A549 (cell line): Measurements from ENCODE around the gene ATP6V1B1. TPM values are rescaled to one million over a fixed set of nuclear protein-coding genes. Genes with fewer than 3 reads are reported as not detected.

ENCODE experiments used
- ATAC-seq, 2 experiments: fragments of 200-7000 bp in 1 of 2; fragments of >200 bp in 1 of 2; cut with Nextera tagmentation in 1 of 2; cut with Tn5 transposase in 1 of 2; 3 replicates each; pipeline versions ENCODE4 v1.8.0 to v1.9.1; 2018 to 2020; ENCODE audit warnings: mild to moderate bottlenecking in 1 of 2, moderate library complexity in 1 of 2
- CTCF ChIA-PET: fragments of 300-600 bp; sonication (Branson Sonifier 250); formaldehyde crosslinking; extraction: SDS; loops from one replicate; lab custom pipeline; 2021; ENCODE audit warnings: antibody characterized with exemption, inconsistent platforms; lab: Yijun Ruan, JAX
- POLR2A ChIA-PET: fragments of 350-600 bp; formaldehyde crosslinking; extraction: SDS; loops from one replicate; lab custom pipeline; 2021; ENCODE audit warnings: antibody characterized with exemption, inconsistent platforms; lab: Yijun Ruan, JAX
- DNase-seq, 2 experiments: peaks; one replicate each; pipeline versions ENCODE4 v3.0.0 to v3.0.0-alpha.2; 2011 to 2016; ENCODE audit warnings: low read depth in 1 of 2, low spot score in 1 of 2
- FAIRE-seq: peaks from 2 replicates; lab custom pipeline; 2011; peaks lifted over from hg19 to GRCh38; lab: Jason Lieb, UNC
- H3K27ac ChIP-seq, 2 experiments: fragments of >200 bp; sonication (Bioruptor Twin); formaldehyde crosslinking; 3 replicates each; pipeline ENCODE4 v1.5.1; 2016 to 2017
- H3K4me1 ChIP-seq: fragments of >200 bp; sonication (Bioruptor Twin); formaldehyde crosslinking; 3 replicates; pipeline ENCODE4 v1.6.1; 2016
- H3K4me2 ChIP-seq: fragments of >200 bp; sonication (Bioruptor Twin); formaldehyde crosslinking; 3 replicates; pipeline ENCODE4 v1.6.1; 2016
- H3K4me3 ChIP-seq: fragments of >200 bp; sonication (Bioruptor Twin); formaldehyde crosslinking; 3 replicates; pipeline ENCODE4 v1.5.1; 2016
- H3K9me3 ChIP-seq: fragments of >200 bp; sonication (Bioruptor Twin); formaldehyde crosslinking; 3 replicates; pipeline ENCODE4 v1.6.1; 2016
- ATOH8 ChIP-seq: fragments of 250-450 bp; sonication (Bioruptor Pico); IDR thresholded peaks from 2 replicates; pipeline ENCODE4 v1.5.0; 2020; ENCODE audit warnings: low read depth, mild to moderate bottlenecking, moderate library complexity
- CHD4 ChIP-seq: fragments of 200-600 bp; sonication (generic); IDR thresholded peaks from 2 replicates; pipeline ENCODE4 v1.6.1; 2016; ENCODE audit warnings: antibody characterized with exemption, mild to moderate bottlenecking, borderline replicate concordance
- E2F6 ChIP-seq: IDR thresholded peaks from 2 replicates; pipeline ENCODE4 v1.6.1; 2012; ENCODE audit warnings: low read depth, borderline replicate concordance
- EHMT2 ChIP-seq: fragments of 200-600 bp; sonication (generic); IDR thresholded peaks from 2 replicates; pipeline ENCODE4 v1.6.1; 2016; ENCODE audit warnings: antibody characterized with exemption, low read depth, mild to moderate bottlenecking, moderate library complexity
- EP300 ChIP-seq, 2 experiments: fragments of >200 bp; sonication (Bioruptor Twin); formaldehyde crosslinking; IDR thresholded peaks; 2 replicates in 1 of 2; 3 replicates in 1 of 2; pipeline ENCODE4 v1.6.1; 2016 to 2017
- ESRRA ChIP-seq: fragments of 150-350 bp; IDR thresholded peaks from 2 replicates; pipeline ENCODE4 v1.6.1; 2014; ENCODE audit warnings: mild to moderate bottlenecking, low read length, borderline replicate concordance
- GATA3 ChIP-seq: IDR thresholded peaks from 2 replicates; pipeline ENCODE4 v1.6.1; 2012; ENCODE audit warnings: borderline replicate concordance
- HEYL ChIP-seq: fragments of 250-450 bp; sonication (Bioruptor Pico); IDR thresholded peaks from 2 replicates; pipeline ENCODE4 v1.8.0; 2021; ENCODE audit warnings: mild to moderate bottlenecking, moderate library complexity
- HOXA7 ChIP-seq: fragments of 250-450 bp; sonication (Bioruptor Pico); IDR thresholded peaks from 2 replicates; pipeline ENCODE4 v1.5.0; 2020; ENCODE audit warnings: mild to moderate bottlenecking, moderate library complexity
- HOXB13 ChIP-seq: fragments of 250-450 bp; sonication (Bioruptor Pico); IDR thresholded peaks from 2 replicates; pipeline ENCODE4 v1.5.0; 2020; ENCODE audit warnings: low read depth, mild to moderate bottlenecking, moderate library complexity
- KDM5A ChIP-seq: fragments of 200-600 bp; sonication (generic); IDR thresholded peaks from 2 replicates; pipeline ENCODE4 v1.6.1; 2016; ENCODE audit warnings: antibody characterized with exemption, mild to moderate bottlenecking
- MYC ChIP-seq: IDR thresholded peaks from 2 replicates; pipeline ENCODE4 v1.6.1; 2012; ENCODE audit warnings: mild to moderate bottlenecking, inconsistent platforms, low read length, improper control_type of control experiment, borderline replicate concordance
- NPAS2 ChIP-seq: fragments of 250-450 bp; sonication (Bioruptor Pico); IDR thresholded peaks from 2 replicates; pipeline ENCODE4 v1.8.0; 2022; ENCODE audit warnings: mild to moderate bottlenecking, moderate library complexity, borderline replicate concordance
- PBX3 ChIP-seq: IDR thresholded peaks from 2 replicates; pipeline ENCODE4 v1.6.1; 2012
- RAD21 ChIP-seq, 2 experiments: fragments of >200 bp in 1 of 2; sonication (Bioruptor Twin) in 1 of 2; formaldehyde crosslinking in 1 of 2; IDR thresholded peaks in 1 of 2; conservative IDR thresholded peaks in 1 of 2; 2 replicates in 1 of 2; 3 replicates in 1 of 2; pipeline ENCODE4 v1.6.1; 2012 to 2018; ENCODE audit warnings: inconsistent platforms in 1 of 2
- RCOR1 ChIP-seq: fragments of 150-350 bp; IDR thresholded peaks from 2 replicates; pipeline ENCODE4 v1.6.1; 2014; ENCODE audit warnings: antibody characterized with exemption, low read length, low read depth
- RNF2 ChIP-seq: fragments of 200-600 bp; sonication (generic); IDR thresholded peaks from 2 replicates; pipeline ENCODE4 v1.6.1; 2016; ENCODE audit warnings: low read depth, mild to moderate bottlenecking, antibody characterized with exemption, moderate library complexity, borderline replicate concordance
- TFCP2L1 ChIP-seq: fragments of 250-450 bp; sonication (Bioruptor Pico); IDR thresholded peaks from 2 replicates; pipeline ENCODE4 v1.5.0; 2021; ENCODE audit warnings: mild to moderate bottlenecking
- TP53 ChIP-seq: fragments of 250-450 bp; sonication (Bioruptor Pico); IDR thresholded peaks from 2 replicates; pipeline ENCODE4 v1.5.0; 2021; ENCODE audit warnings: mild to moderate bottlenecking, moderate library complexity
- USF2 ChIP-seq: fragments of 450-650 bp; IDR thresholded peaks from 2 replicates; pipeline ENCODE4 v1.6.1; 2014; ENCODE audit warnings: antibody characterized with exemption
- ZC3H11A ChIP-seq: fragments of 450-650 bp; IDR thresholded peaks from 2 replicates; pipeline ENCODE4 v1.6.1; 2014; ENCODE audit warnings: antibody characterized with exemption, mild to moderate bottlenecking
- ZFP36 ChIP-seq: fragments of 450-650 bp; IDR thresholded peaks from 2 replicates; pipeline ENCODE4 v1.6.1; 2014; ENCODE audit warnings: borderline replicate concordance; ENCODE audit not compliant: partially characterized antibody
- ZNF302 ChIP-seq: fragments of 250-450 bp; sonication (Bioruptor Pico); IDR thresholded peaks from 2 replicates; pipeline ENCODE4 v1.9.0; 2021; ENCODE audit warnings: inconsistent platforms, mild to moderate bottlenecking, moderate library complexity
- WGBS: methylation state at CpG from one replicate; pipeline ENCODE4 v1.1.6; 2017; ENCODE audit errors: missing lambda C conversion rate; 5-methylcytosine and 5-hydroxymethylcytosine counted together
- polyA plus RNA-seq, 4 experiments: library from polyadenylated mRNA; depleted of rRNA in 3 of 4; stranded (reverse); fragments of >200 nt; fragmentation: RNase III in 1 of 4; extraction: RNeasy Plus Mini Kit Qiagen cat#74134 plus additional on column Dnase treatment in 1 of 4; gene quantifications; 2 replicates in 3 of 4; 3 replicates in 1 of 4; pipeline ENCODE4 v1.2.3, GENCODE V29; 2011 to 2017
- TF ChIP-seq, protein P1 (sequence below): fragments of >200 bp; sonication (Bioruptor Twin); formaldehyde crosslinking; IDR thresholded peaks from 3 replicates; pipeline ENCODE4 v1.5.1; 2016
- TF ChIP-seq, protein P2 (sequence below): fragments of 150-350 bp; IDR thresholded peaks from 2 replicates; pipeline ENCODE4 v1.6.1; 2014; ENCODE audit warnings: low read depth, mild to moderate bottlenecking, low read length
- TF ChIP-seq, protein P3 (sequence below): fragments of >200 bp; sonication (Bioruptor Twin); formaldehyde crosslinking; IDR thresholded peaks from 3 replicates; pipeline ENCODE4 v1.6.1; 2016

ATP6V1B1 gene
- polyA plus RNA-seq, 2 of the 4 experiments (the other 2 are of a cell fraction) = 1.9 to 2.5 TPM

DNA sequence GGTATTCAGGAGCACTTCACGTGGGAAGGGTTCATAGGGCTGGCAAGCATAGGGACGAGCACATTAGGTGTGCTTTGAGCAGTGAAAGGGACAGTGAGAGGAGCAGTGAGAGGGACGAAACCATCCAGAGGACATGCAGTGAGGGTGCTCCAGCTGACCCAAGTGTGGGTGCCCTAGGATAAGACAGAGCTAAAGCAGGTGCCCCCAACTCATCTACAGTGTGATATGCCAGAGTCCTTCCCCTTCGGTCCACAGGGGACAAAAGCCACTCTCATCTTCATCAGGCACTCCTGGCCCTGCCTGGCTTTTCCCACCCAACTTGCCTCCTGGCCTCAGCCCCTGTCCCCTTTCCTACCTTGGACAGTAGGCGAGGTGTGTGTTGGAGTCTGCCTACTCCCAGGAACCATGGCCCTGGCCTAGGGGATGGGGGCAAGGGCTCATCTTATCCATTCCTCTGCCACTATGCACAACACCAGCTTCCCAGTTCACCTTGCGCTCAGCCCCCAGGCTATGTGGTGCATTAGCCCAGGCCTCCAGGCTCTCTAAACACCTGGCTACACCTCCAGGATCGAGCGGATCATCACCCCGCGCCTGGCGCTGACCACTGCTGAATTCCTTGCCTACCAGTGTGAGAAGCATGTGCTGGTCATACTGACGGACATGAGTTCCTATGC lies 26.6 kb downstream of the ATP6V1B1 start:
- WGBS = 73% methylated on average over 12 of the region's 12 CpGs
- no peaks in the 10 kb centered on the region for H3K4me1 ChIP-seq
- no peaks in the 10 kb centered on the region for H3K9me3 ChIP-seq
- FAIRE-seq (no peak), DNase-seq (no peak)
- ChIA-PET CTCF (interaction anchor here (1.2 to 11.4 kb wide), 12 partner anchors 10 to 659 kb away, joined by 3 to 171 read pairs (median 28); partner anchors contain the start of gene ANKRD53), POLR2A (no interaction called here)
- H3K4me2 ChIP-seq = no peak overlapping the region
- TF ChIP-seq GATA3 (no peak), RNF2 (no peak), TFCP2L1 (no peak), TP53 (no peak), ZNF302 (CRISPR knock-in tag) (no peak), ZC3H11A (no peak), ATOH8 (no peak), ZFP36 (no peak), RAD21 (conservative IDR thresholded peaks at IDR 0.05 in 1 of 2, IDR thresholded peaks at IDR 0.05 in 1 of 2) (no peak), RCOR1 (no peak), MYC (no peak), NPAS2 (CRISPR knock-in tag) (no peak), HEYL (no peak), KDM5A (no peak), E2F6 (no peak), EP300 (IDR thresholded peaks at IDR 0.05) (no peak), EHMT2 (no peak)
- TF ChIP-seq, protein P1, sequence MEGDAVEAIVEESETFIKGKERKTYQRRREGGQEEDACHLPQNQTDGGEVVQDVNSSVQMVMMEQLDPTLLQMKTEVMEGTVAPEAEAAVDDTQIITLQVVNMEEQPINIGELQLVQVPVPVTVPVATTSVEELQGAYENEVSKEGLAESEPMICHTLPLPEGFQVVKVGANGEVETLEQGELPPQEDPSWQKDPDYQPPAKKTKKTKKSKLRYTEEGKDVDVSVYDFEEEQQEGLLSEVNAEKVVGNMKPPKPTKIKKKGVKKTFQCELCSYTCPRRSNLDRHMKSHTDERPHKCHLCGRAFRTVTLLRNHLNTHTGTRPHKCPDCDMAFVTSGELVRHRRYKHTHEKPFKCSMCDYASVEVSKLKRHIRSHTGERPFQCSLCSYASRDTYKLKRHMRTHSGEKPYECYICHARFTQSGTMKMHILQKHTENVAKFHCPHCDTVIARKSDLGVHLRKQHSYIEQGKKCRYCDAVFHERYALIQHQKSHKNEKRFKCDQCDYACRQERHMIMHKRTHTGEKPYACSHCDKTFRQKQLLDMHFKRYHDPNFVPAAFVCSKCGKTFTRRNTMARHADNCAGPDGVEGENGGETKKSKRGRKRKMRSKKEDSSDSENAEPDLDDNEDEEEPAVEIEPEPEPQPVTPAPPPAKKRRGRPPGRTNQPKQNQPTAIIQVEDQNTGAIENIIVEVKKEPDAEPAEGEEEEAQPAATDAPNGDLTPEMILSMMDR = no peak
- TF ChIP-seq, protein P2, sequence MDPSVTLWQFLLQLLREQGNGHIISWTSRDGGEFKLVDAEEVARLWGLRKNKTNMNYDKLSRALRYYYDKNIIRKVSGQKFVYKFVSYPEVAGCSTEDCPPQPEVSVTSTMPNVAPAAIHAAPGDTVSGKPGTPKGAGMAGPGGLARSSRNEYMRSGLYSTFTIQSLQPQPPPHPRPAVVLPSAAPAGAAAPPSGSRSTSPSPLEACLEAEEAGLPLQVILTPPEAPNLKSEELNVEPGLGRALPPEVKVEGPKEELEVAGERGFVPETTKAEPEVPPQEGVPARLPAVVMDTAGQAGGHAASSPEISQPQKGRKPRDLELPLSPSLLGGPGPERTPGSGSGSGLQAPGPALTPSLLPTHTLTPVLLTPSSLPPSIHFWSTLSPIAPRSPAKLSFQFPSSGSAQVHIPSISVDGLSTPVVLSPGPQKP = no peak
- TF ChIP-seq, all 56 proteins: peak for 0
- no peak for ATAC-seq
- H3K27ac ChIP-seq = no peak overlapping the region
- no peak overlapping the region for H3K4me3 ChIP-seq

- Histone ChIP-seq H3K4me1 (no peaks in the 10 kb centered on the region), H3K27ac (no peak overlapping the region), H3K4me2 (no peak overlapping the region), H3K4me3 (no peak overlapping the region), H3K9me3 (no peaks in the 10 kb centered on the region)
- WGBS = 73% methylated on average over 18 of the region's 18 CpGs
- DNase-seq = no peak
- CTCF ChIA-PET = interaction anchor here (0.7 to 11.4 kb wide), 20 partner anchors 10 to 660 kb away, joined by 3 to 171 read pairs (median 5); partner anchors contain the start of genes ANKRD53 and FIGLA
- no peak for FAIRE-seq
- POLR2A ChIA-PET = no interaction called here
- ATAC-seq = no peak
- TF ChIP-seq USF2 (no peak), HOXA7 (no peak), HEYL (no peak), CHD4 (no peak), HOXB13 (no peak), PBX3 (no peak), RAD21 (conservative IDR thresholded peaks at IDR 0.05 in 1 of 2, IDR thresholded peaks at IDR 0.05 in 1 of 2) (no peak), KDM5A (no peak), ESRRA (no peak), RNF2 (no peak)
- TF ChIP-seq, protein P3, sequence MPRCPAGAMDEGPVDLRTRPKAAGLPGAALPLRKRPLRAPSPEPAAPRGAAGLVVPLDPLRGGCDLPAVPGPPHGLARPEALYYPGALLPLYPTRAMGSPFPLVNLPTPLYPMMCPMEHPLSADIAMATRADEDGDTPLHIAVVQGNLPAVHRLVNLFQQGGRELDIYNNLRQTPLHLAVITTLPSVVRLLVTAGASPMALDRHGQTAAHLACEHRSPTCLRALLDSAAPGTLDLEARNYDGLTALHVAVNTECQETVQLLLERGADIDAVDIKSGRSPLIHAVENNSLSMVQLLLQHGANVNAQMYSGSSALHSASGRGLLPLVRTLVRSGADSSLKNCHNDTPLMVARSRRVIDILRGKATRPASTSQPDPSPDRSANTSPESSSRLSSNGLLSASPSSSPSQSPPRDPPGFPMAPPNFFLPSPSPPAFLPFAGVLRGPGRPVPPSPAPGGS = no peak
Observed at GRCh38 chr2:70962885-70963878, 27.5 kb downstream of the ATP6V1B1 start.
